ENCODE measurements around the gene CAPS. TPM values are rescaled to one million over a fixed set of nuclear protein-coding genes. Genes with fewer than 3 reads are reported as not detected.
"Not testable (repeated sequence)": the region's sequence is repeated elsewhere in the genome, so short reads cannot be mapped to it uniquely, and the experiment has no call there.

The CAPS gene
- total and polyA plus RNA-seq, 2 experiments from 2014 or later: 15.5 to 17.8 TPM

GRCh38 chr19:5867201-5868136 is 46.6 kb upstream of the CAPS start:
- H3K9me3 ChIP-seq (ENCODE audit: low read depth): no peaks in the 10 kb centered on the region
- TF ChIP-seq EZH2phosphoT487 (IDR thresholded peaks at IDR 0.05; ENCODE audit: low read depth, severe bottlenecking, unreplicated experiment): no peak
- TF ChIP-seq CTCF (IDR thresholded peaks at IDR 0.05; ENCODE audit: poor library complexity): no peak
- TF ChIP-seq EZH2 (IDR thresholded peaks at IDR 0.05; ENCODE audit: borderline replicate concordance): no peak
- no peaks in the 10 kb centered on the region for H3K36me3 ChIP-seq (replicated peaks; ENCODE audit: insufficient read depth, low read depth)
- no peak overlapping the region for H3K4me2 ChIP-seq
- H3K27me3 ChIP-seq: no peaks in the 10 kb centered on the region
- H3K9me2 ChIP-seq (replicated peaks; ENCODE audit: insufficient read depth): no peaks in the 10 kb centered on the region
- no peaks in the 10 kb centered on the region for H4K20me1 ChIP-seq (ENCODE audit: insufficient read depth, poor library complexity, severe bottlenecking)
- H3K4me1 ChIP-seq (ENCODE audit: insufficient read depth): no peaks in the 10 kb centered on the region
- no peak overlapping the region for H3K27ac ChIP-seq
- no peak overlapping the region for H2AFZ ChIP-seq
- DNase-seq (ENCODE audit: low spot score): no peak
- 88% methylated on average over 27 of the region's 31 CpGs for WGBS (ENCODE audit: low lambda C conversion rate, missing lambda C conversion rate)
- H3K79me2 ChIP-seq: no peaks in the 10 kb centered on the region
- H3K4me3 ChIP-seq: no peak overlapping the region

- Histone ChIP-seq H3K27ac (peak overlapping the region; percentile 20), H3K9me2 (replicated peaks; ENCODE audit: insufficient read depth) (no peaks in the 10 kb centered on the region), H3K4me3 (no peak overlapping the region), H3K79me2 (no peaks in the 10 kb centered on the region), H3K4me2 (no peak overlapping the region), H3K36me3 (replicated peaks; ENCODE audit: insufficient read depth, low read depth) (no peaks in the 10 kb centered on the region), H3K4me1 (ENCODE audit: insufficient read depth) (no peaks in the 10 kb centered on the region), H3K27me3 (no peaks in the 10 kb centered on the region), H3K9me3 (ENCODE audit: low read depth) (no peaks in the 10 kb centered on the region), H4K20me1 (ENCODE audit: insufficient read depth, poor library complexity, severe bottlenecking) (no peaks in the 10 kb centered on the region), H2AFZ (no peak overlapping the region)
- TF ChIP-seq EZH2 (IDR thresholded peaks at IDR 0.05; ENCODE audit: borderline replicate concordance) (no peak), CTCF (IDR thresholded peaks at IDR 0.05; ENCODE audit: poor library complexity) (no peak), EZH2phosphoT487 (IDR thresholded peaks at IDR 0.05; ENCODE audit: low read depth, severe bottlenecking, unreplicated experiment) (no peak)
- WGBS (ENCODE audit: low lambda C conversion rate, missing lambda C conversion rate): 69% methylated on average over 12 of the region's 12 CpGs
- no peak for DNase-seq (ENCODE audit: low spot score)
Measured at GRCh38 chr19:5870986-5871394, 43.1 kb upstream of the CAPS start.

GRCh38 chr19:5873617-5874199 is 40.3 kb upstream of the CAPS start:
- no peak overlapping the region for H3K4me2 ChIP-seq
- H4K20me1 ChIP-seq (ENCODE audit: insufficient read depth, poor library complexity, severe bottlenecking): no peaks in the 10 kb centered on the region
- TF ChIP-seq EZH2phosphoT487 (IDR thresholded peaks at IDR 0.05; ENCODE audit: low read depth, severe bottlenecking, unreplicated experiment): no peak
- no peak for TF ChIP-seq CTCF (IDR thresholded peaks at IDR 0.05; ENCODE audit: poor library complexity)
- no peak for TF ChIP-seq EZH2 (IDR thresholded peaks at IDR 0.05; ENCODE audit: borderline replicate concordance)
- no peaks in the 10 kb centered on the region for H3K4me1 ChIP-seq (ENCODE audit: insufficient read depth)
- H3K27me3 ChIP-seq: no peaks in the 10 kb centered on the region
- H3K4me3 ChIP-seq: no peak overlapping the region
- no peaks in the 10 kb centered on the region for H3K36me3 ChIP-seq (replicated peaks; ENCODE audit: insufficient read depth, low read depth)
- H3K27ac ChIP-seq: no peak overlapping the region
- no peak overlapping the region for H2AFZ ChIP-seq
- no peak for DNase-seq (ENCODE audit: low spot score)
- H3K79me2 ChIP-seq: no peaks in the 10 kb centered on the region
- H3K9me2 ChIP-seq (replicated peaks; ENCODE audit: insufficient read depth): no peaks in the 10 kb centered on the region
- H3K9me3 ChIP-seq (ENCODE audit: low read depth): no peaks in the 10 kb centered on the region
- 97% methylated on average over 12 of the region's 12 CpGs for WGBS (ENCODE audit: low lambda C conversion rate, missing lambda C conversion rate)

GRCh38 chr19:5874496-5874895 is 39.6 kb upstream of the CAPS start:
- H3K9me2 ChIP-seq (replicated peaks; ENCODE audit: insufficient read depth); H4K20me1 ChIP-seq (ENCODE audit: insufficient read depth, poor library complexity, severe bottlenecking); H3K27ac ChIP-seq; H3K4me1 ChIP-seq (ENCODE audit: insufficient read depth); H3K36me3 ChIP-seq (replicated peaks; ENCODE audit: insufficient read depth, low read depth); H3K27me3 ChIP-seq; H3K4me3 ChIP-seq; H3K9me3 ChIP-seq (ENCODE audit: low read depth); H3K79me2 ChIP-seq; DNase-seq (ENCODE audit: low spot score); H2AFZ ChIP-seq; H3K4me2 ChIP-seq: not testable (repeated sequence)
- 87% methylated on average over 7 of the region's 7 CpGs for WGBS (ENCODE audit: low lambda C conversion rate, missing lambda C conversion rate)

Measured in hepatocyte (in vitro differentiated cells).